ENCODE measurements around the gene PUSL1. TPM values are rescaled to one million over a fixed set of nuclear protein-coding genes. Genes with fewer than 3 reads are reported as not detected.

PUSL1 gene
- polyA plus RNA-seq, 2 of the 4 experiments (the other 2 are of a cell fraction) = 7.4 to 14.6 TPM

DNA sequence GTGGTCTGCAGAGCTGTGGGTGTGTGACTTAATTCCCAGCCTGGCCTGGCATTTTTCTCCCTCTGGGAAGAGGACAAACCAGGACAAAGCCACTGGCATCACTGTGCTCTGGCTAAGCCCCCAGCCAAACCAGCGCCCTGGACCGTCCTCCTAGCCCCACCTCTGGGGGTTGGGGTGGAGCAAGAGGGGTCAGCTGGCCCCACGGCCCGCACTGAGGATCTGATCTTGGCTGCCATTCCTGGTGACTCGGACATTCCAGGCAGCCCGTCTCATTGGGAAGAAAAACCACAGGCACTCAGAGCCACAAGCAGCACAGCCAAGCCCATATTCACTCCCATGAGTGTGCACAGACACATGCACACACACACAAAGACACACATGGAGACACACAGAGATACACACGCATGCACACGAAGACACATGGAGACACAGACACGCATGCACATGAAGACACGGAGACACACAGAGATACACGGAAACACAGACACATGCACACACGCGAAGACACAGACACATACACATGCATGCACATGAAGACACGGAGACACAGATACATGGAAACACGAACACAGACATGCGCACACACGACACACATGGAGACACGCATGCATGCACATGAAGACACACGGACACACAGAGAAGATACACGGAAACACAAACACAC, 52.2 kb downstream of the PUSL1 start:
- no peaks in the 10 kb centered on the region for H3K9me3 ChIP-seq
- WGBS (ENCODE audit: missing lambda C conversion rate) = 67% methylated on average over 17 of the region's 20 CpGs
- POLR2A ChIA-PET = no interaction called here
- H3K27ac ChIP-seq = peak overlapping the region in 1 of 2 experiments; percentile 81; a peak in 3 of 6 replicates
- CTCF ChIA-PET = interaction anchor here (2.4 kb wide), 1 partner anchor 11 kb away, joined by 17 read pairs; no protein-coding TSS in a partner anchor
- peaks cover 19% of the 10 kb centered on the region; the same call in 2 of the 3 replicates for H3K4me1 ChIP-seq
- TF ChIP-seq RAD21 (conservative IDR thresholded peaks at IDR 0.05 in 1 of 2, IDR thresholded peaks at IDR 0.05 in 1 of 2) (no peak), NR3C1 (IDR thresholded peaks at IDR 0.05) (no peak)
- peak; percentile 48 to 66; a peak in 5 of 6 replicates for ATAC-seq
- H3K4me3 ChIP-seq = no peak overlapping the region
- peak in 1 of 2 experiments; percentile 41 for DNase-seq (ENCODE audit: low read depth in 1 of 2, low spot score in 1 of 2)
- peak overlapping the region; percentile 25; the same call in 1 of the 3 replicates for H3K4me2 ChIP-seq
- FAIRE-seq = no peak

Small RNA genes lying within 50 kb of the gene (small RNA-seq; reads per million reads assigned to genes)
- 0 to 0.26 (median 0) reads per million in 6 experiments for gene MIR6726

Other genes starting within 250 kb of the PUSL1 start
- gene RNF223, start 234.3 kb upstream of the PUSL1 start, polyA plus RNA-seq (2011; rRNA removed) = not detected in 2 replicates
- gene RNF223, start 234.3 kb upstream of the PUSL1 start, polyA plus RNA-seq (2017; fragmentation: RNase III; extraction: RNeasy Plus Mini Kit Qiagen cat#74134 plus additional on column Dnase treatment) = 0.08 TPM in 1 of 3 replicates, not detected in the others
- 3.2 and 4.0 TPM in 2 replicates for gene C1orf159, start 192.5 kb upstream of the PUSL1 start, polyA plus RNA-seq (2011; rRNA removed)
- 8.8 to 10.4 TPM (median 10.2 TPM) in 3 replicates for gene C1orf159, start 192.5 kb upstream of the PUSL1 start, polyA plus RNA-seq (2017; fragmentation: RNase III; extraction: RNeasy Plus Mini Kit Qiagen cat#74134 plus additional on column Dnase treatment)
- gene TTLL10, start 134.7 kb upstream of the PUSL1 start, polyA plus RNA-seq (2011; rRNA removed) = not detected in 2 replicates
- not detected in 3 replicates for gene TTLL10, start 134.7 kb upstream of the PUSL1 start, polyA plus RNA-seq (2017; fragmentation: RNase III; extraction: RNeasy Plus Mini Kit Qiagen cat#74134 plus additional on column Dnase treatment)
- not detected in 2 replicates for gene TNFRSF18, start 102.0 kb upstream of the PUSL1 start, polyA plus RNA-seq (2011; rRNA removed)
- gene TNFRSF18, start 102.0 kb upstream of the PUSL1 start, polyA plus RNA-seq (2017; fragmentation: RNase III; extraction: RNeasy Plus Mini Kit Qiagen cat#74134 plus additional on column Dnase treatment) = not detected in 3 replicates
- not detected in 2 replicates for gene TNFRSF4, start 94.4 kb upstream of the PUSL1 start, polyA plus RNA-seq (2011; rRNA removed)
- gene TNFRSF4, start 94.4 kb upstream of the PUSL1 start, polyA plus RNA-seq (2017; fragmentation: RNase III; extraction: RNeasy Plus Mini Kit Qiagen cat#74134 plus additional on column Dnase treatment) = not detected in 3 replicates
- 38.7 and 58.3 TPM in 2 replicates for gene SDF4, start 76.6 kb upstream of the PUSL1 start, polyA plus RNA-seq (2011; rRNA removed)
- 94.8 to 103 TPM (median 97.4 TPM) in 3 replicates for gene SDF4, start 76.6 kb upstream of the PUSL1 start, polyA plus RNA-seq (2017; fragmentation: RNase III; extraction: RNeasy Plus Mini Kit Qiagen cat#74134 plus additional on column Dnase treatment)
- gene B3GALT6, start 76.4 kb upstream of the PUSL1 start, polyA plus RNA-seq (2011; rRNA removed) = 9.2 and 12.5 TPM in 2 replicates
- gene B3GALT6, start 76.4 kb upstream of the PUSL1 start, polyA plus RNA-seq (2017; fragmentation: RNase III; extraction: RNeasy Plus Mini Kit Qiagen cat#74134 plus additional on column Dnase treatment) = 11.5 to 12.9 TPM (median 12.1 TPM) in 3 replicates
- gene C1QTNF12, start 61.9 kb upstream of the PUSL1 start, polyA plus RNA-seq (2011; rRNA removed) = 0.46 and 0.47 TPM in 2 replicates
- 0.76 to 0.98 TPM (median 0.83 TPM) in 3 replicates for gene C1QTNF12, start 61.9 kb upstream of the PUSL1 start, polyA plus RNA-seq (2017; fragmentation: RNase III; extraction: RNeasy Plus Mini Kit Qiagen cat#74134 plus additional on column Dnase treatment)
- 18.0 and 21.2 TPM in 2 replicates for gene UBE2J2, start 34.7 kb upstream of the PUSL1 start, polyA plus RNA-seq (2011; rRNA removed)
- gene UBE2J2, start 34.7 kb upstream of the PUSL1 start, polyA plus RNA-seq (2017; fragmentation: RNase III; extraction: RNeasy Plus Mini Kit Qiagen cat#74134 plus additional on column Dnase treatment) = 35.2 to 38.0 TPM (median 36.2 TPM) in 3 replicates
- gene SCNN1D, start 28.2 kb upstream of the PUSL1 start, polyA plus RNA-seq (2011; rRNA removed) = 0.52 and 0.80 TPM in 2 replicates
- gene SCNN1D, start 28.2 kb upstream of the PUSL1 start, polyA plus RNA-seq (2017; fragmentation: RNase III; extraction: RNeasy Plus Mini Kit Qiagen cat#74134 plus additional on column Dnase treatment) = 1.7 to 3.5 TPM (median 1.8 TPM) in 3 replicates
- gene ACAP3, start 667 bp upstream of the PUSL1 start, polyA plus RNA-seq (2011; rRNA removed) = 6.6 and 7.5 TPM in 2 replicates
- 19.7 to 24.2 TPM (median 24.2 TPM) in 3 replicates for gene ACAP3, start 667 bp upstream of the PUSL1 start, polyA plus RNA-seq (2017; fragmentation: RNase III; extraction: RNeasy Plus Mini Kit Qiagen cat#74134 plus additional on column Dnase treatment)
- gene INTS11, start 16.1 kb downstream of the PUSL1 start, polyA plus RNA-seq (2011; rRNA removed) = 41.9 and 44.3 TPM in 2 replicates
- 62.9 to 71.2 TPM (median 62.9 TPM) in 3 replicates for gene INTS11, start 16.1 kb downstream of the PUSL1 start, polyA plus RNA-seq (2017; fragmentation: RNase III; extraction: RNeasy Plus Mini Kit Qiagen cat#74134 plus additional on column Dnase treatment)
- 3.9 and 4.3 TPM in 2 replicates for gene CPTP, start 16.2 kb downstream of the PUSL1 start, polyA plus RNA-seq (2011; rRNA removed)
- 10.2 to 11.9 TPM (median 10.7 TPM) in 3 replicates for gene CPTP, start 16.2 kb downstream of the PUSL1 start, polyA plus RNA-seq (2017; fragmentation: RNase III; extraction: RNeasy Plus Mini Kit Qiagen cat#74134 plus additional on column Dnase treatment)
- 0.05 and 0.07 TPM in 2 replicates for gene TAS1R3, start 22.7 kb downstream of the PUSL1 start, polyA plus RNA-seq (2011; rRNA removed)
- gene TAS1R3, start 22.7 kb downstream of the PUSL1 start, polyA plus RNA-seq (2017; fragmentation: RNase III; extraction: RNeasy Plus Mini Kit Qiagen cat#74134 plus additional on column Dnase treatment) = 0.14 to 0.24 TPM (median 0.15 TPM) in 3 replicates
- gene DVL1, start 40.8 kb downstream of the PUSL1 start, polyA plus RNA-seq (2011; rRNA removed) = 11.3 and 12.1 TPM in 2 replicates
- 42.7 to 48.3 TPM (median 43.9 TPM) in 3 replicates for gene DVL1, start 40.8 kb downstream of the PUSL1 start, polyA plus RNA-seq (2017; fragmentation: RNase III; extraction: RNeasy Plus Mini Kit Qiagen cat#74134 plus additional on column Dnase treatment)
- gene MXRA8, start 50.0 kb downstream of the PUSL1 start, polyA plus RNA-seq (2011; rRNA removed) = 0.07 and 0.12 TPM in 2 replicates
- gene MXRA8, start 50.0 kb downstream of the PUSL1 start, polyA plus RNA-seq (2017; fragmentation: RNase III; extraction: RNeasy Plus Mini Kit Qiagen cat#74134 plus additional on column Dnase treatment) = 0.09 to 0.22 TPM (median 0.13 TPM) in 3 replicates
- gene AURKAIP1, start 66.6 kb downstream of the PUSL1 start, polyA plus RNA-seq (2011; rRNA removed) = 49.8 and 62.0 TPM in 2 replicates
- 97.2 to 102 TPM (median 97.9 TPM) in 3 replicates for gene AURKAIP1, start 66.6 kb downstream of the PUSL1 start, polyA plus RNA-seq (2017; fragmentation: RNase III; extraction: RNeasy Plus Mini Kit Qiagen cat#74134 plus additional on column Dnase treatment)
- 111 TPM in 2 replicates for gene CCNL2, start 90.7 kb downstream of the PUSL1 start, polyA plus RNA-seq (2011; rRNA removed)
- 80.3 to 93.3 TPM (median 85.5 TPM) in 3 replicates for gene CCNL2, start 90.7 kb downstream of the PUSL1 start, polyA plus RNA-seq (2017; fragmentation: RNase III; extraction: RNeasy Plus Mini Kit Qiagen cat#74134 plus additional on column Dnase treatment)
- 146 and 163 TPM in 2 replicates for gene MRPL20, start 98.7 kb downstream of the PUSL1 start, polyA plus RNA-seq (2011; rRNA removed)
- 151 to 164 TPM (median 158 TPM) in 3 replicates for gene MRPL20, start 98.7 kb downstream of the PUSL1 start, polyA plus RNA-seq (2017; fragmentation: RNase III; extraction: RNeasy Plus Mini Kit Qiagen cat#74134 plus additional on column Dnase treatment)
- not detected in 2 replicates for gene ANKRD65, start 112.7 kb downstream of the PUSL1 start, polyA plus RNA-seq (2011; rRNA removed)
- gene ANKRD65, start 112.7 kb downstream of the PUSL1 start, polyA plus RNA-seq (2017; fragmentation: RNase III; extraction: RNeasy Plus Mini Kit Qiagen cat#74134 plus additional on column Dnase treatment) = 0.05 TPM in 1 of 3 replicates, not detected in the others
- 3.7 and 4.0 TPM in 2 replicates for gene VWA1, start 127.1 kb downstream of the PUSL1 start, polyA plus RNA-seq (2011; rRNA removed)
- gene VWA1, start 127.1 kb downstream of the PUSL1 start, polyA plus RNA-seq (2017; fragmentation: RNase III; extraction: RNeasy Plus Mini Kit Qiagen cat#74134 plus additional on column Dnase treatment) = 4.2 to 5.3 TPM (median 4.8 TPM) in 3 replicates
- not detected in 2 replicates for gene ATAD3C, start 141.1 kb downstream of the PUSL1 start, polyA plus RNA-seq (2011; rRNA removed)
- gene ATAD3C, start 141.1 kb downstream of the PUSL1 start, polyA plus RNA-seq (2017; fragmentation: RNase III; extraction: RNeasy Plus Mini Kit Qiagen cat#74134 plus additional on column Dnase treatment) = not detected in 3 replicates
- gene ATAD3B, start 163.2 kb downstream of the PUSL1 start, polyA plus RNA-seq (2011; rRNA removed) = 0.13 and 0.21 TPM in 2 replicates
- gene ATAD3B, start 163.2 kb downstream of the PUSL1 start, polyA plus RNA-seq (2017; fragmentation: RNase III; extraction: RNeasy Plus Mini Kit Qiagen cat#74134 plus additional on column Dnase treatment) = 0.99 to 1.1 TPM (median 0.99 TPM) in 3 replicates
- gene ATAD3A, start 203.6 kb downstream of the PUSL1 start, polyA plus RNA-seq (2011; rRNA removed) = 6.6 and 10.9 TPM in 2 replicates
- 25.1 to 29.1 TPM (median 27.2 TPM) in 3 replicates for gene ATAD3A, start 203.6 kb downstream of the PUSL1 start, polyA plus RNA-seq (2017; fragmentation: RNase III; extraction: RNeasy Plus Mini Kit Qiagen cat#74134 plus additional on column Dnase treatment)
- gene TMEM240, start 232.0 kb downstream of the PUSL1 start, polyA plus RNA-seq (2011; rRNA removed) = 0.13 and 0.14 TPM in 2 replicates
- gene TMEM240, start 232.0 kb downstream of the PUSL1 start, polyA plus RNA-seq (2017; fragmentation: RNase III; extraction: RNeasy Plus Mini Kit Qiagen cat#74134 plus additional on column Dnase treatment) = 0.55 to 1.1 TPM (median 1.1 TPM) in 3 replicates